GM12878 (cell line): Measurements from ENCODE around the gene CLSTN2. TPM values are rescaled to one million over a fixed set of nuclear protein-coding genes. Genes with fewer than 3 reads are reported as not detected.

ENCODE experiments used
- ATAC-seq: fragments of 200-7000 bp; cut with Tn5 transposase; 3 replicates; pipeline ENCODE4 v1.9.1; 2020; ENCODE audit warnings: mild to moderate bottlenecking, moderate library complexity
- BruUV-seq: library from RNA; stranded (reverse); fragments of 400-500 nt; replicated peaks from 2 replicates; lab custom pipeline; 2021; lab: Mats Ljungman, UMichigan
- CTCF ChIA-PET: fragments of 300-600 bp; sonication (Branson Sonifier 250); formaldehyde crosslinking; extraction: SDS; loops from one replicate; lab custom pipeline; 2021; ENCODE audit warnings: inconsistent platforms; lab: Yijun Ruan, JAX
- POLR2A ChIA-PET: fragments of 350-600 bp; formaldehyde crosslinking; extraction: SDS; loops from one replicate; lab custom pipeline; 2021; ENCODE audit warnings: inconsistent platforms; lab: Charles Lee
- RAD21 ChIA-PET: fragments of 300-600 bp; sonication (Branson Sonifier 250); formaldehyde crosslinking; loops from one replicate; lab custom pipeline; 2023; ENCODE audit warnings: antibody characterized with exemption; ENCODE audit not compliant: unreplicated experiment; lab: Charles Lee
- SMC1A ChIA-PET: fragments of 300-600 bp; sonication (Branson Sonifier 250); formaldehyde crosslinking; loops from one replicate; lab custom pipeline; 2023; ENCODE audit not compliant: unreplicated experiment, uncharacterized antibody; lab: Charles Lee
- DNase-seq: peaks from one replicate; pipeline ENCODE4 v3.0.0-alpha.2; 2011; ENCODE audit warnings: low read depth, low spot score
- FAIRE-seq: peaks from 3 replicates; lab custom pipeline; 2011; peaks lifted over from hg19 to GRCh38; lab: Jason Lieb, UNC
- H2AFZ ChIP-seq: 2 replicates; pipeline ENCODE4 v1.6.0; 2011; ENCODE audit warnings: low read depth, low read length, control low read depth; ENCODE audit not compliant: control insufficient read depth
- H3K27ac ChIP-seq: 2 replicates; pipeline ENCODE4 v1.5.1; 2011; ENCODE audit warnings: control low read depth; ENCODE audit not compliant: control insufficient read depth, insufficient read depth
- H3K27me3 ChIP-seq, 2 experiments: replicated peaks in 1 of 2; 2 replicates each; pipeline versions ENCODE4 v1.6.0 to v1.6.1; 2011; ENCODE audit warnings: low read length in 1 of 2; ENCODE audit not compliant: control insufficient read depth in 2 of 2, insufficient read depth in 2 of 2
- H3K36me3 ChIP-seq, 2 experiments: 2 replicates each; pipeline ENCODE4 v1.5.1; 2011; ENCODE audit warnings: low read length in 1 of 2; ENCODE audit not compliant: control insufficient read depth in 2 of 2, insufficient read depth in 2 of 2
- H3K4me1 ChIP-seq: 2 replicates; pipeline ENCODE4 v1.6.1; 2011; ENCODE audit warnings: mild to moderate bottlenecking, low read length, moderate library complexity, mixed read lengths; ENCODE audit not compliant: control insufficient read depth, insufficient read depth
- H3K4me2 ChIP-seq: 2 replicates; pipeline ENCODE4 v1.6.0; 2011; ENCODE audit warnings: control low read depth; ENCODE audit not compliant: control insufficient read depth, insufficient read depth
- H3K4me3 ChIP-seq: fragments of 200-600 bp; sonication (generic); 2 replicates; pipeline ENCODE4 v1.5.1; 2016
- H3K79me2 ChIP-seq: 2 replicates; pipeline ENCODE4 v1.6.0; 2011; ENCODE audit warnings: low read length; ENCODE audit not compliant: control insufficient read depth, insufficient read depth
- H3K9ac ChIP-seq: 2 replicates; pipeline ENCODE4 v1.8.0; 2011; ENCODE audit warnings: low read length, control low read depth, mixed read lengths; ENCODE audit not compliant: control insufficient read depth, insufficient read depth
- H3K9me3 ChIP-seq: replicated peaks from 3 replicates; pipeline ENCODE4 v1.5.1; 2011; ENCODE audit warnings: mild to moderate bottlenecking, low read length; ENCODE audit not compliant: control insufficient read depth, insufficient read depth
- H4K20me1 ChIP-seq: 2 replicates; pipeline ENCODE4 v1.6.0; 2011; ENCODE audit not compliant: control insufficient read depth, insufficient read depth
- CHD2 ChIP-seq: IDR thresholded peaks from 2 replicates; pipeline ENCODE4 v1.6.1; 2011; ENCODE audit warnings: low read depth, low read length, improper control_type of control experiment, borderline replicate concordance
- FOS ChIP-seq: IDR thresholded peaks from 3 replicates; pipeline ENCODE4 v1.6.1; 2011; ENCODE audit warnings: borderline replicate concordance; ENCODE audit not compliant: insufficient read length; ENCODE audit errors: extremely low read depth
- FOXK2 ChIP-seq: fragments of 450-650 bp; IDR thresholded peaks from 2 replicates; pipeline ENCODE4 v1.6.1; 2017; ENCODE audit warnings: mild to moderate bottlenecking, moderate library complexity
- HDAC6 ChIP-seq: fragments of 200-600 bp; sonication (generic); IDR thresholded peaks from one replicate; pipeline ENCODE4 v1.8.0; 2017; ENCODE audit warnings: antibody characterized with exemption; ENCODE audit not compliant: unreplicated experiment
- KLF5 ChIP-seq: fragments of 450-650 bp; IDR thresholded peaks from 2 replicates; pipeline ENCODE4 v1.6.1; 2014; ENCODE audit warnings: mild to moderate bottlenecking; ENCODE audit not compliant: partially characterized antibody
- LARP7 ChIP-seq: fragments of 450-650 bp; IDR thresholded peaks from 2 replicates; pipeline ENCODE4 v1.6.1; 2017; ENCODE audit warnings: mild to moderate bottlenecking
- NFIC ChIP-seq: IDR thresholded peaks from 2 replicates; pipeline ENCODE4 v1.6.1; 2012; ENCODE audit warnings: low read depth, mild to moderate bottlenecking, inconsistent platforms, low read length, moderate library complexity
- NRF1 ChIP-seq: conservative IDR thresholded peaks from 2 replicates; pipeline ENCODE4 v1.6.1; 2011; ENCODE audit warnings: mild to moderate bottlenecking, low read depth, low read length, improper control_type of control experiment
- POLR2A ChIP-seq: IDR thresholded peaks from 2 replicates; pipeline ENCODE4 v1.6.1; 2011; ENCODE audit warnings: low read depth, mild to moderate bottlenecking, low read length
- POLR2AphosphoS2 ChIP-seq: IDR thresholded peaks from 2 replicates; pipeline ENCODE4 v1.6.1; 2011; ENCODE audit warnings: low read depth, mild to moderate bottlenecking, low read length, improper control_type of control experiment, moderate library complexity
- RB1 ChIP-seq: fragments of 450-650 bp; formaldehyde crosslinking; IDR thresholded peaks from 2 replicates; pipeline ENCODE4 v1.6.1; 2017; ENCODE audit warnings: mild to moderate bottlenecking, borderline replicate concordance
- RELA ChIP-seq: fragments of 450-650 bp; IDR thresholded peaks from 2 replicates; pipeline ENCODE4 v1.8.0; 2014; ENCODE audit warnings: borderline replicate concordance; ENCODE audit not compliant: partially characterized antibody
- SMAD1 ChIP-seq: fragments of 450-650 bp; IDR thresholded peaks from 2 replicates; pipeline ENCODE4 v1.6.1; 2018; ENCODE audit warnings: mild to moderate bottlenecking, low read depth; ENCODE audit not compliant: partially characterized antibody
- SREBF1 ChIP-seq: IDR thresholded peaks from 2 replicates; pipeline ENCODE4 v1.6.1; 2012; ENCODE audit warnings: mild to moderate bottlenecking, low read length
- SRF ChIP-seq, 2 experiments: IDR thresholded peaks; 2 replicates each; pipeline ENCODE4 v1.6.1; 2011; ENCODE audit warnings: low read depth in 2 of 2, low read length in 2 of 2, mild to moderate bottlenecking in 1 of 2, moderate library complexity in 1 of 2
- YBX1 ChIP-seq: fragments of 450-650 bp; IDR thresholded peaks from 2 replicates; pipeline ENCODE4 v1.6.1; 2016; ENCODE audit warnings: antibody characterized with exemption
- ZNF384 ChIP-seq: IDR thresholded peaks from 2 replicates; pipeline ENCODE4 v1.6.1; 2012; ENCODE audit warnings: low read depth, mild to moderate bottlenecking, low read length, improper control_type of control experiment, borderline replicate concordance
- WGBS: methylation state at CpG from one replicate; pipeline ENCODE4 v1.1.6; 2016; ENCODE audit warnings: low lambda C conversion rate; ENCODE audit not compliant: insufficient replicate concordance, insufficient coverage; ENCODE audit errors: missing lambda C conversion rate; 5-methylcytosine and 5-hydroxymethylcytosine counted together
- in situ Hi-C: fragments of 300-500 bp; cut with MboI; formaldehyde crosslinking; loops from 9 replicates; pipeline ENCODE4 v1.14.3; 2018; ENCODE audit warnings: mixed read lengths
- intact Hi-C: fragments of 100-400 bp; cut with micrococcal nuclease; formaldehyde crosslinking; loops from one replicate; pipeline ENCODE4 v1.14.2; 2022; ENCODE audit not compliant: unreplicated experiment
- polyA plus RNA-seq, 11 experiments: library from polyadenylated mRNA; depleted of rRNA in 4 of 11; unstranded in 6 of 11; stranded (reverse) in 5 of 11; fragments of >200 nt; fragmentation: Nextera tagmentation in 4 of 11; fragmentation: Illumina TruSeq in 1 of 11; extraction: Ambion mirVana in 4 of 11; extraction: Trizol in 1 of 11; gene quantifications; 1 replicate in 1 of 11; 2 replicates in 10 of 11; pipeline versions ENCODE4 v1.2.1 to v1.2.3, GENCODE V29; 2011 to 2016; ENCODE audit warnings: inconsistent platforms in 2 of 11, missing spikeins in 2 of 11, low read depth in 1 of 11
- total RNA-seq, 4 experiments: library from RNA; depleted of rRNA in 3 of 4; stranded (reverse); fragments of >200 nt in 3 of 4; fragmentation: Illumina TruSeq in 1 of 4; extraction: Trizol in 1 of 4; gene quantifications; 2 replicates each; pipeline versions ENCODE4 v1.2.1 to v1.2.3, GENCODE V29; 2013 to 2021
- TF ChIP-seq, protein P1 (sequence below): fragments of 450-650 bp; IDR thresholded peaks from 2 replicates; pipeline ENCODE4 v1.6.1; 2018; ENCODE audit warnings: mild to moderate bottlenecking, low read depth, moderate library complexity; ENCODE audit not compliant: partially characterized antibody
- TF ChIP-seq, protein P2 (sequence below): IDR thresholded peaks from 2 replicates; pipeline ENCODE4 v1.6.1; 2011; ENCODE audit warnings: mild to moderate bottlenecking, low read depth, low read length, moderate library complexity; ENCODE audit not compliant: insufficient replicate concordance
- TF ChIP-seq, protein P3 (sequence below): IDR thresholded peaks from 2 replicates; pipeline ENCODE4 v1.6.1; 2012; ENCODE audit warnings: low read depth, low read length, improper control_type of control experiment

Gene CLSTN2
- total and polyA plus RNA-seq, 10 of the 15 experiments (the other 5 are each of a cell fraction or from before 2014, with no cell fraction given): under 0.01 to 0.10 (median under 0.01) TPM; not detected in 5

DNA sequence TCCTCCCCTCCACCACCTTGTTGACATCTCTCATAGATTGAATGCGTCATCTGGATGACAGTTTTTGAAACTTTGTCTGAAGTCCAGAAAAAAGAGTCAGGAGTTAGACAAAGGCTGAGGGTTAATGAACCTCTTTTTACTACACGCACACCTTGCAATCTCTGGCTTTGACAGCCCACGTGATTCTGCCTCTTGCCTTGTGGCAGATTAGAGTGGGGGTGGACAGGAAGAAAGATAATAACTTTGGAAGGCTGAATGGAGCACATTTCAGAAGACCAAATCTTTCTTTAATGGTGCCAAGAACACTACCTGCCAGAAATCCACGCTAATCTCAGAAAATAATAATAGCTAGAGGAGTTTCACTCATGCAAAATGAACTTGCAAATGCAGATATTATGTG is 415.0 kb downstream of the CLSTN2 start:
- no peaks in the 10 kb centered on the region for H3K36me3 ChIP-seq
- TF ChIP-seq SREBF1 (no peak), LARP7 (no peak), SMAD1 (no peak), FOXK2 (no peak), POLR2A (no peak), RB1 (no peak), POLR2AphosphoS2 (no peak), KLF5 (no peak), NFIC (no peak), YBX1 (no peak), NRF1 (no peak), HDAC6 (no peak), SRF (IDR thresholded peaks at IDR 0.05; ENCODE audit: low read depth in 2 of 2, low read length in 2 of 2) (no peak), ZNF384 (no peak), CHD2 (no peak), FOS (no peak), RELA (no peak)
- TF ChIP-seq, protein P1, sequence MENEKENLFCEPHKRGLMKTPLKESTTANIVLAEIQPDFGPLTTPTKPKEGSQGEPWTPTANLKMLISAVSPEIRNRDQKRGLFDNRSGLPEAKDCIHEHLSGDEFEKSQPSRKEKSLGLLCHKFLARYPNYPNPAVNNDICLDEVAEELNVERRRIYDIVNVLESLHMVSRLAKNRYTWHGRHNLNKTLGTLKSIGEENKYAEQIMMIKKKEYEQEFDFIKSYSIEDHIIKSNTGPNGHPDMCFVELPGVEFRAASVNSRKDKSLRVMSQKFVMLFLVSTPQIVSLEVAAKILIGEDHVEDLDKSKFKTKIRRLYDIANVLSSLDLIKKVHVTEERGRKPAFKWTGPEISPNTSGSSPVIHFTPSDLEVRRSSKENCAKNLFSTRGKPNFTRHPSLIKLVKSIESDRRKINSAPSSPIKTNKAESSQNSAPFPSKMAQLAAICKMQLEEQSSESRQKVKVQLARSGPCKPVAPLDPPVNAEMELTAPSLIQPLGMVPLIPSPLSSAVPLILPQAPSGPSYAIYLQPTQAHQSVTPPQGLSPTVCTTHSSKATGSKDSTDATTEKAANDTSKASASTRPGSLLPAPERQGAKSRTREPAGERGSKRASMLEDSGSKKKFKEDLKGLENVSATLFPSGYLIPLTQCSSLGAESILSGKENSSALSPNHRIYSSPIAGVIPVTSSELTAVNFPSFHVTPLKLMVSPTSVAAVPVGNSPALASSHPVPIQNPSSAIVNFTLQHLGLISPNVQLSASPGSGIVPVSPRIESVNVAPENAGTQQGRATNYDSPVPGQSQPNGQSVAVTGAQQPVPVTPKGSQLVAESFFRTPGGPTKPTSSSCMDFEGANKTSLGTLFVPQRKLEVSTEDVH: no peak
- TF ChIP-seq, protein P2, sequence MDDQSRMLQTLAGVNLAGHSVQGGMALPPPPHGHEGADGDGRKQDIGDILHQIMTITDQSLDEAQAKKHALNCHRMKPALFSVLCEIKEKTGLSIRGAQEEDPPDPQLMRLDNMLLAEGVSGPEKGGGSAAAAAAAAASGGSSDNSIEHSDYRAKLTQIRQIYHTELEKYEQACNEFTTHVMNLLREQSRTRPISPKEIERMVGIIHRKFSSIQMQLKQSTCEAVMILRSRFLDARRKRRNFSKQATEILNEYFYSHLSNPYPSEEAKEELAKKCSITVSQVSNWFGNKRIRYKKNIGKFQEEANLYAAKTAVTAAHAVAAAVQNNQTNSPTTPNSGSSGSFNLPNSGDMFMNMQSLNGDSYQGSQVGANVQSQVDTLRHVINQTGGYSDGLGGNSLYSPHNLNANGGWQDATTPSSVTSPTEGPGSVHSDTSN: no peak
- TF ChIP-seq, protein P3, sequence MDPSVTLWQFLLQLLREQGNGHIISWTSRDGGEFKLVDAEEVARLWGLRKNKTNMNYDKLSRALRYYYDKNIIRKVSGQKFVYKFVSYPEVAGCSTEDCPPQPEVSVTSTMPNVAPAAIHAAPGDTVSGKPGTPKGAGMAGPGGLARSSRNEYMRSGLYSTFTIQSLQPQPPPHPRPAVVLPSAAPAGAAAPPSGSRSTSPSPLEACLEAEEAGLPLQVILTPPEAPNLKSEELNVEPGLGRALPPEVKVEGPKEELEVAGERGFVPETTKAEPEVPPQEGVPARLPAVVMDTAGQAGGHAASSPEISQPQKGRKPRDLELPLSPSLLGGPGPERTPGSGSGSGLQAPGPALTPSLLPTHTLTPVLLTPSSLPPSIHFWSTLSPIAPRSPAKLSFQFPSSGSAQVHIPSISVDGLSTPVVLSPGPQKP: no peak
- H3K79me2 ChIP-seq: no peaks in the 10 kb centered on the region
- H3K27ac ChIP-seq: no peak overlapping the region
- H3K27me3 ChIP-seq: no peaks in the 10 kb centered on the region
- ChIA-PET POLR2A (no interaction called here), RAD21 (no interaction called here), SMC1A (no interaction called here), CTCF (no interaction called here)
- BruUV-seq: no TSS peak
- ATAC-seq (no peak), FAIRE-seq (no peak), DNase-seq (no peak)
- no peak overlapping the region for H3K4me3 ChIP-seq
- H3K4me2 ChIP-seq: no peak overlapping the region
- H3K9me3 ChIP-seq: no peaks in the 10 kb centered on the region; the same call in 2 of the 3 replicates
- H3K4me1 ChIP-seq: no peaks in the 10 kb centered on the region
- H4K20me1 ChIP-seq: no peaks in the 10 kb centered on the region
- intact Hi-C loops: no loop called here
- in situ Hi-C loops: no loop called here
- WGBS: 23% methylated on average over 4 of the region's 4 CpGs
- H2AFZ ChIP-seq: no peak overlapping the region
- H3K9ac ChIP-seq: no peak overlapping the region
